GM12873 (cell line): Measurements from ENCODE around the gene HIVEP3.

Experiments
- CTCF ChIP-seq: IDR thresholded peaks from 2 replicates; pipeline ENCODE4 v1.5.1; 2012; ENCODE audit warnings: low read depth, mild to moderate bottlenecking, moderate library complexity, low read length, control low read depth; ENCODE audit not compliant: insufficient read depth; ENCODE audit errors: missing control alignments

Gene HIVEP3

GRCh38 chr1:41662061-41662764 lies 256.5 kb downstream of the HIVEP3 start:
- no peak for TF ChIP-seq CTCF

- no peak for TF ChIP-seq CTCF
These were observed 257.2 kb downstream of the HIVEP3 start for GRCh38 chr1:41661428-41662060.

DNA sequence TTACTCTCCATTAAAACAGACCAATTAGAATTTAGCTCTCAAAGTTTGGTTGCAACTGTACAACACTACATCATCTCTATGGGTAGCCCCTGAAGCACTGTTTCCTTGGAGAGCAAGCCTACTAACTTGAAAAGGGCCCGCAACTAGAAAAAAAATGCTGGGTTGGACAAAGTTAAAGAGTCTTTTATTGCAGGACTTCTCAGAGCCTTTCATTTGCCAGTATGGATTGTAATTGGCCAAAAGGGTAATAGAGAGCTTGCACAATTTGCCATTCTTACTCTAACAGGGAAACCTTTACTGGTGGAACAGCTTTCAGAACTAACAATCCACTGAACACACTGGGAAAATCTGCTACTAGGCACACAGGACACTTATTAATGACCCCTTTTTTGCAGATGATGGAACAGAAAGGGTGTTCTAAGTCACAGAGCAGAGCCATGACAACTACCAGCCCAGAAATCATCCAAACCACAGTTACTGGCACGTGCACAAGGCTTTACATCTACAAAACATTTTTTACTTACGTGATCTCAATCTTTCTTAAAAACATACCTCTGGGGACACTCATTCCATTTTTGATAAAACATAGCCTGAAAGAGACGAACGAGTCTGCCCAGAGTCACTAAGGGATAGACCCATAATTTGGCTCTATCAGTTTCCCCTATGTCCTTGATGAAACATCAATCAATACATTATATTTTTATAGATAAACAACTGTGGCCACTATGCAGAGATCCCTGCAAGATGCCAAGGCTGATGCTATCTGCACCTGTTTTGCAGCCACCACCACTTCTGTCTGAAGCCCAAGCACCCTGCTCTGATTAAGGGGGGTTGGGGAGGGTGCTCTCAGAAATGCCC lies 257.9 kb downstream of the HIVEP3 start:
- no peak for TF ChIP-seq CTCF

DNA sequence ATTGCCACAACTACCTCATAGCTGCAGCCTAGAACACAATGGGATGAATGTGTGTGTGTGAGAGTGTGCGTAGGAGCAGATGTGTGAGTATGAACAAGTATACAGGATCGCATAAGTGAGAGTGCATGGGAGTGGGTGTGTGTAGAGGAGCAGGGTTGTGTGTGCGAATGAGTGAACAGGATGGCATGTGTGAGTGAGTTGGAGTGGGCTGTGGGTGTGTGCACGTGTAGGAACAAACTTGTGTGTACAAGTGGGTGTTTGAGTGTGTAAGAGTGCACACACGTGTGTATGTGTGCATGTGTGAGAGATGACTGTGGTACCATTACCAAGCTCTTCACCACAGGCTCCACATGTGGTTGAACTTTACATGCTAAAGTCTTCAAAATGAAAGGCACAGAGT lies 258.8 kb downstream of the HIVEP3 start:
- no peak for TF ChIP-seq CTCF

DNA sequence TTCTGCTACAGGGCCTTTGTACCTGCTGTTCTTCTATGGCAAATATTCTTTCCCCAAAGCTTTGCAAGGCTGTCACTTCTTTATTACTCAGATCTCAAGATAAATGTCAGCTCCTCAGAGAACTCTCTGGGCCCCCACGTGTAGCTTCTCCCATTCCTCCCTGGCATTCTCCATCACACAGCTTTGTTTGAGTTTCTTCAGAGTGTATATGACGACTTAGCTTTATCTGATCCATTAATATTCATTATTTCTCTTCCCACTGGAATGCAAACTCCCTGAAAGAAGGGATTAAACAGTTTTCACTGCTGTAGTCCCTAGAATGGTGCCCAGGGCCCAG lies 259.6 kb downstream of the HIVEP3 start:
- no peak for TF ChIP-seq CTCF

GRCh38 chr1:41658431-41659158 lies 260.1 kb downstream of the HIVEP3 start:
- TF ChIP-seq CTCF: no peak
